H9 (cell line): ENCODE results near the gene STK35. TPM values are rescaled to one million over a fixed set of nuclear protein-coding genes. Genes with fewer than 3 reads are reported as not detected.

Experiments
- DNase-seq: peaks from one replicate; pipeline ENCODE4 v3.0.0-alpha.2; 2017
- H2AFZ ChIP-seq: one replicate; pipeline ENCODE4 v1.6.1; 2013; ENCODE audit warnings: mild to moderate bottlenecking, low read length, control low read depth, moderate library complexity
- H2AK5ac ChIP-seq: 2 replicates; pipeline ENCODE4 v1.6.1; 2013; ENCODE audit warnings: low read length, control low read depth, mixed read lengths; ENCODE audit not compliant: insufficient read length
- H2BK120ac ChIP-seq: one replicate; pipeline ENCODE4 v1.6.1; 2013; ENCODE audit warnings: low read depth, mild to moderate bottlenecking, low read length, control low read depth, inconsistent platforms; ENCODE audit not compliant: poor library complexity, severe bottlenecking
- H2BK12ac ChIP-seq: 2 replicates; pipeline ENCODE4 v1.6.1; 2013; ENCODE audit warnings: low read length, control low read depth, mixed read lengths, low read depth; ENCODE audit not compliant: insufficient read length
- H2BK15ac ChIP-seq: 2 replicates; pipeline ENCODE4 v1.6.1; 2013; ENCODE audit warnings: low read depth, low read length, control low read depth
- H2BK20ac ChIP-seq: one replicate; pipeline ENCODE4 v1.6.1; 2013; ENCODE audit warnings: low read depth, mild to moderate bottlenecking, low read length, control low read depth, inconsistent platforms; ENCODE audit not compliant: poor library complexity, severe bottlenecking
- H2BK5ac ChIP-seq: 2 replicates; pipeline ENCODE4 v1.6.1; 2013; ENCODE audit warnings: low read length, control low read depth, mixed read lengths; ENCODE audit not compliant: insufficient read length
- H3K14ac ChIP-seq: 2 replicates; pipeline ENCODE4 v1.6.1; 2013; ENCODE audit warnings: low read length, control low read depth; ENCODE audit not compliant: insufficient read depth
- H3K18ac ChIP-seq: 2 replicates; pipeline ENCODE4 v1.6.1; 2013; ENCODE audit warnings: low read depth, mild to moderate bottlenecking, mixed read lengths, low read length, control low read depth; ENCODE audit not compliant: insufficient read length
- H3K23ac ChIP-seq: 2 replicates; pipeline ENCODE4 v1.6.1; 2013; ENCODE audit warnings: low read length, control low read depth, mixed read lengths, low read depth; ENCODE audit not compliant: insufficient read length
- H3K23me2 ChIP-seq: 2 replicates; pipeline ENCODE4 v1.6.1; 2013; ENCODE audit warnings: low read depth, mild to moderate bottlenecking, mixed read lengths, low read length, control low read depth; ENCODE audit not compliant: insufficient read length, poor library complexity, severe bottlenecking
- H3K27ac ChIP-seq: 2 replicates; pipeline ENCODE4 v1.5.1; 2013; ENCODE audit warnings: low read length, control low read depth, mixed read lengths, low read depth; ENCODE audit not compliant: insufficient read length
- H3K27me3 ChIP-seq: 2 replicates; pipeline ENCODE4 v1.6.1; 2013; ENCODE audit warnings: low read length, control low read depth, inconsistent platforms; ENCODE audit not compliant: insufficient read depth
- H3K4ac ChIP-seq: 2 replicates; pipeline ENCODE4 v1.6.1; 2013; ENCODE audit warnings: low read depth, mild to moderate bottlenecking, control low read depth, inconsistent platforms, low read length, moderate library complexity
- H3K4me1 ChIP-seq: 2 replicates; pipeline ENCODE4 v1.6.1; 2013; ENCODE audit warnings: low read length, control low read depth, inconsistent platforms; ENCODE audit not compliant: insufficient read depth
- H3K4me2 ChIP-seq: 2 replicates; pipeline ENCODE4 v1.6.1; 2013; ENCODE audit warnings: low read length, control low read depth, mixed read lengths; ENCODE audit not compliant: insufficient read length, insufficient read depth
- H3K56ac ChIP-seq: 2 replicates; pipeline ENCODE4 v1.6.1; 2013; ENCODE audit warnings: low read depth, mild to moderate bottlenecking, mixed read lengths, low read length, control low read depth; ENCODE audit not compliant: insufficient read length
- H3K79me1 ChIP-seq: 2 replicates; pipeline ENCODE4 v1.6.1; 2013; ENCODE audit warnings: low read depth, mild to moderate bottlenecking, moderate library complexity, low read length, control low read depth, inconsistent platforms; ENCODE audit not compliant: insufficient read depth, poor library complexity, severe bottlenecking
- H3K79me2 ChIP-seq: 2 replicates; pipeline ENCODE4 v1.6.1; 2013; ENCODE audit warnings: low read length, control low read depth, inconsistent platforms; ENCODE audit not compliant: insufficient read depth
- H3K9ac ChIP-seq: 2 replicates; pipeline ENCODE4 v1.6.1; 2013; ENCODE audit warnings: low read length, control low read depth, mixed read lengths; ENCODE audit not compliant: insufficient read length; ENCODE audit errors: extremely low read depth
- H3K9me3 ChIP-seq: one replicate; pipeline ENCODE4 v1.6.1; 2013; ENCODE audit warnings: low read depth, low read length, inconsistent platforms; ENCODE audit not compliant: control insufficient read depth
- H3T11ph ChIP-seq: one replicate; pipeline ENCODE4 v1.6.1; 2013; ENCODE audit warnings: mild to moderate bottlenecking, low read length, control low read depth, inconsistent platforms
- H4K20me1 ChIP-seq: one replicate; pipeline ENCODE4 v1.6.1; 2013; ENCODE audit not compliant: control insufficient read depth, insufficient read length, insufficient read depth
- H4K5ac ChIP-seq: 2 replicates; pipeline ENCODE4 v1.6.1; 2013; ENCODE audit warnings: low read depth, mild to moderate bottlenecking, mixed read lengths, low read length, control low read depth; ENCODE audit not compliant: insufficient read length
- H4K8ac ChIP-seq: replicated peaks from 2 replicates; pipeline ENCODE4 v1.6.1; 2013; ENCODE audit warnings: low read length, control low read depth, mixed read lengths, low read depth; ENCODE audit not compliant: insufficient read length
- H4K91ac ChIP-seq: 2 replicates; pipeline ENCODE4 v1.6.1; 2013; ENCODE audit warnings: low read depth, mild to moderate bottlenecking, moderate library complexity, mixed read lengths, low read length, control low read depth; ENCODE audit not compliant: insufficient read length
- H3K27ac Mint-ChIP-seq, 3 experiments: 2 replicates in 2 of 3; 3 replicates in 1 of 3; pipeline ENCODE4 v1.8.0; 2020 to 2021; ENCODE audit warnings: mixed read lengths in 3 of 3, mild to moderate bottlenecking in 1 of 3, moderate library complexity in 1 of 3
- H3K27me3 Mint-ChIP-seq: 2 replicates; pipeline ENCODE4 v1.8.0; 2021; ENCODE audit warnings: low read depth, mild to moderate bottlenecking, moderate library complexity, mixed read lengths
- H3K36me3 Mint-ChIP-seq, 3 experiments: 2 replicates in 2 of 3; 3 replicates in 1 of 3; pipeline ENCODE4 v1.8.0; 2020 to 2021; ENCODE audit warnings: low read depth in 3 of 3, mixed read lengths in 3 of 3; ENCODE audit not compliant: insufficient read depth in 1 of 3
- H3K4me1 Mint-ChIP-seq, 2 experiments: 2 replicates each; pipeline ENCODE4 v1.8.0; 2020; ENCODE audit warnings: mixed read lengths in 2 of 2
- H3K4me3 Mint-ChIP-seq, 2 experiments: 2 replicates in 1 of 2; 3 replicates in 1 of 2; pipeline ENCODE4 v1.8.0; 2020 to 2021; ENCODE audit warnings: mild to moderate bottlenecking in 2 of 2, mixed read lengths in 2 of 2, moderate library complexity in 1 of 2
- H3K9me3 Mint-ChIP-seq, 2 experiments: 2 replicates in 1 of 2; 3 replicates in 1 of 2; pipeline ENCODE4 v1.8.0; 2020; ENCODE audit warnings: mild to moderate bottlenecking in 2 of 2, mixed read lengths in 2 of 2, moderate library complexity in 1 of 2
- CTCF ChIP-seq: fragments of 200-600 bp; sonication (generic); conservative IDR thresholded peaks from 3 replicates; pipeline ENCODE4 v1.8.0; 2021; ENCODE audit warnings: antibody characterized with exemption, mild to moderate bottlenecking
- WGBS: extraction: QIAGEN DNeasy Blood & Tissue Kit; methylation state at CpG from one replicate; pipeline ENCODE4 v1.1.7; 2013; ENCODE audit warnings: missing lambda C conversion rate, low lambda C conversion rate, mixed read lengths; ENCODE audit not compliant: insufficient read length; ENCODE audit errors: extremely low coverage; 5-methylcytosine and 5-hydroxymethylcytosine counted together
- total RNA-seq: library from RNA; stranded (reverse); gene quantifications from 2 replicates; pipeline ENCODE4 v1.2.1, GENCODE V29; 2021

STK35 gene
- total RNA-seq, 1 experiment from 2014 or later, result 66.2 TPM

DNA sequence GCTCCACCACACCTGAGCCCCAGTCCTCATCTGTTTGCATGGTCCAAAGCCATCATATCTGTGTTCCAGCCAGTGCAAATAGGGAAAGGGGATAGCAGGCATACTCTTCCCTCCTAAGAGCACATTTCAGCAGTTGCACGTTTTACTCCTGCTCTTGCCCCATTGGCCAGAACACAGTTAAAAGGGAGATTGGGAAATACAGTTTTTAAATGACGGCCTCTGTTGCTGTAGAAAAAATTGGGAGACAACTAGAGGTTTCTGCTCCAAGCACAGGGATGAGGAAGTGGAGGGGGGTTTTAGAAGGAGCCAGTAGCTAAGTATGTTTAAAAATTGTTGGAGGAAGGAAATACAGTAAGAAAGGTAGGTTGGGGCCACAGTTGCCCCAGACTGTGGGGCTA, 14.6 kb upstream of the STK35 start:
- Histone ChIP-seq H2BK120ac (no peak overlapping the region), H3K23me2 (no peaks in the 10 kb centered on the region), H3K4me2 (no peak overlapping the region), H3K27ac (no peak overlapping the region), H3K14ac (no peak overlapping the region), H3K23ac (no peak overlapping the region), H2AK5ac (no peak overlapping the region), H4K91ac (no peak overlapping the region), H3K9ac (no peak overlapping the region), H2BK15ac (no peak overlapping the region), H4K20me1 (no peaks in the 10 kb centered on the region), H3T11ph (no peak overlapping the region), H3K18ac (no peak overlapping the region), H3K9me3 (no peaks in the 10 kb centered on the region), H2AFZ (no peak overlapping the region), H4K8ac (no peak overlapping the region), H4K5ac (no peak overlapping the region), H2BK12ac (no peak overlapping the region), H3K27me3 (no peaks in the 10 kb centered on the region), H3K4me1 (peaks cover 3% of the 10 kb centered on the region; the same call in 1 of the 2 replicates), H3K4ac (no peak overlapping the region), H2BK5ac (no peak overlapping the region), H3K56ac (no peak overlapping the region), H3K79me1 (no peaks in the 10 kb centered on the region), H3K79me2 (no peaks in the 10 kb centered on the region), H2BK20ac (no peak overlapping the region)
- no CpG with 5 or more reads among the region's 2 CpGs for WGBS
- Mint-ChIP-seq H3K27me3 (no peaks in the 10 kb centered on the region), H3K4me3 (no peak overlapping the region), H3K36me3 (no peaks in the 10 kb centered on the region; a peak in 1 of 7 replicates), H3K27ac (peak overlapping the region in 1 of 3 experiments; percentile 21; a peak in 1 of 7 replicates), H3K4me1 (peaks cover 35 to 38% of the 10 kb centered on the region in 2 experiments), H3K9me3 (peaks cover 0 to 4% of the 10 kb centered on the region in 2 experiments; a peak in 2 of 5 replicates)
- no peak for TF ChIP-seq CTCF
- DNase-seq, result no peak
